Measurements from ENCODE around the gene KRT84.

- TF ChIP-seq CTCF (IDR thresholded peaks at IDR 0.05 in 2 of 3, conservative IDR thresholded peaks at IDR 0.05 in 1 of 3; ENCODE audit: borderline replicate concordance in 1 of 3, insufficient read depth in 1 of 3, low read depth in 2 of 3, low read length in 2 of 3), result no peak
- TF ChIP-seq POLR2AphosphoS5 (IDR thresholded peaks at IDR 0.05; ENCODE audit: low read depth, low read length), result no peak
- no peak for TF ChIP-seq EZH2 (IDR thresholded peaks at IDR 0.05)
- TF ChIP-seq POLR2A (IDR thresholded peaks at IDR 0.05; ENCODE audit: borderline replicate concordance, extremely low read depth, insufficient read depth, insufficient read length), result no peak
- no peak for TF ChIP-seq ELF1 (IDR thresholded peaks at IDR 0.05; ENCODE audit: borderline replicate concordance, low read depth)
- TF ChIP-seq CEBPB (IDR thresholded peaks at IDR 0.05; ENCODE audit: low read depth), result no peak
- TF ChIP-seq YY1 (IDR thresholded peaks at IDR 0.05; ENCODE audit: extremely low read depth, insufficient replicate concordance, low read depth, low read length), result no peak
- TF ChIP-seq ATF3 (IDR thresholded peaks at IDR 0.05), result no peak
- TF ChIP-seq JUND (IDR thresholded peaks at IDR 0.05), result no peak
- TF ChIP-seq MAX (IDR thresholded peaks at IDR 0.05), result no peak
- TF ChIP-seq EGR1 (IDR thresholded peaks at IDR 0.05; ENCODE audit: low read depth), result no peak
- no peak for TF ChIP-seq ZBTB33 (IDR thresholded peaks at IDR 0.05; ENCODE audit: extremely low read depth, insufficient replicate concordance, low read length)
- no peak for TF ChIP-seq RAD21 (IDR thresholded peaks at IDR 0.05; ENCODE audit: low read depth)
- no peak for TF ChIP-seq SP1 (IDR thresholded peaks at IDR 0.05; ENCODE audit: low read depth)
These were observed 53.6 kb downstream of the KRT84 start for GRCh38 chr12:52331833-52332232.

Measured in HCT116 (cell line).